ENCODE results near the gene EXTL1. TPM values are rescaled to one million over a fixed set of nuclear protein-coding genes. Genes with fewer than 3 reads are reported as not detected.

Gene EXTL1
- total RNA-seq, 2 donors from 2014 or later: 3.3 to 3.7 TPM

DNA sequence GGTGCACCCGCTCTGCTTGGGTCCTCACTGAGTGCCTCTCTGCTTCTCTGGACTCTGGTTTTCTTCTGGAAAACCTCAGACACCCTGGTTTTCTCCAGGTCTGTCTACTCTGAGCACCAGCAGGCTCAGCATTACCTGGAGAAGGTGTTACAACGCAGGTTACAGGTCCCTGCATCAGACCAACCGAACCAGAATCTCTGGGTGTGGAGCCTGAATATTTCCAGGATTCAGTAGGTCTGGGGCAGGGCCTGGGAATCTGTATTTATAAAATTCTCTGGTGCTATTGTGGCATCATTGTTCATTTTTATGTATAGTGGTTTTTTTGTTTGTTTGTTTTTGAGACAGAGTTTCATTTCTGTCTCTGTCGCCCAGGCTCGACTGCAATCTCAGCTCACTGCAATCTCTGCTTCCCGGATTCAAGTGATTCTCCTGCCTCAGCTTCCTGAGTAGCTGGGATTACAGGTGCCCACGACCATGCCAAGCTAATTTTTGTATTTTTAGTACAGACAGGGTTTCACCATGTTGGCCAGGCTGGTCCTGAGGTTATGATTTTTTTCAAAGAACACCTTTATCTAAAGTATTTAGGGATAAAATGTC, 25.8 kb downstream of the EXTL1 start:
- Mint-ChIP-seq H3K36me3 (ENCODE audit: low read depth) (no peaks in the 10 kb centered on the region), H3K27ac (no peak overlapping the region), H3K4me3 (no peak overlapping the region), H3K9me3 (no peaks in the 10 kb centered on the region), H3K27me3 (ENCODE audit: insufficient read depth) (peaks cover 80% of the 10 kb centered on the region), H3K4me1 (peaks cover 2% of the 10 kb centered on the region)
- Histone ChIP-seq H3K27me3 (ENCODE audit: control insufficient read depth, insufficient read depth, low read length, poor library complexity, severe bottlenecking) (peaks cover 80% of the 10 kb centered on the region), H3K27ac (ENCODE audit: low read depth, low read length) (no peak overlapping the region), H3K36me3 (ENCODE audit: control insufficient read depth, insufficient read depth, low read length) (no peaks in the 10 kb centered on the region), H3K4me1 (ENCODE audit: control insufficient read depth, insufficient read depth, low read length) (peaks cover 3% of the 10 kb centered on the region), H3K9me3 (ENCODE audit: control insufficient read depth, low read length) (no peaks in the 10 kb centered on the region), H3K4me3 (ENCODE audit: low read length) (no peak overlapping the region), H3K9ac (ENCODE audit: extremely low read depth, low read length, poor library complexity, severe bottlenecking) (no peak overlapping the region)
- whole genome bisulfite sequencing, 2 experiments (ENCODE audit: insufficient coverage in 1 of 2, insufficient read length in 1 of 2): 86 to 89% methylated on average over 7 of the region's 7 CpGs
- TF ChIP-seq, protein P1, sequence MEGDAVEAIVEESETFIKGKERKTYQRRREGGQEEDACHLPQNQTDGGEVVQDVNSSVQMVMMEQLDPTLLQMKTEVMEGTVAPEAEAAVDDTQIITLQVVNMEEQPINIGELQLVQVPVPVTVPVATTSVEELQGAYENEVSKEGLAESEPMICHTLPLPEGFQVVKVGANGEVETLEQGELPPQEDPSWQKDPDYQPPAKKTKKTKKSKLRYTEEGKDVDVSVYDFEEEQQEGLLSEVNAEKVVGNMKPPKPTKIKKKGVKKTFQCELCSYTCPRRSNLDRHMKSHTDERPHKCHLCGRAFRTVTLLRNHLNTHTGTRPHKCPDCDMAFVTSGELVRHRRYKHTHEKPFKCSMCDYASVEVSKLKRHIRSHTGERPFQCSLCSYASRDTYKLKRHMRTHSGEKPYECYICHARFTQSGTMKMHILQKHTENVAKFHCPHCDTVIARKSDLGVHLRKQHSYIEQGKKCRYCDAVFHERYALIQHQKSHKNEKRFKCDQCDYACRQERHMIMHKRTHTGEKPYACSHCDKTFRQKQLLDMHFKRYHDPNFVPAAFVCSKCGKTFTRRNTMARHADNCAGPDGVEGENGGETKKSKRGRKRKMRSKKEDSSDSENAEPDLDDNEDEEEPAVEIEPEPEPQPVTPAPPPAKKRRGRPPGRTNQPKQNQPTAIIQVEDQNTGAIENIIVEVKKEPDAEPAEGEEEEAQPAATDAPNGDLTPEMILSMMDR (conservative IDR thresholded peaks at IDR 0.05): no peak
- DNase-seq: no peak

DNA sequence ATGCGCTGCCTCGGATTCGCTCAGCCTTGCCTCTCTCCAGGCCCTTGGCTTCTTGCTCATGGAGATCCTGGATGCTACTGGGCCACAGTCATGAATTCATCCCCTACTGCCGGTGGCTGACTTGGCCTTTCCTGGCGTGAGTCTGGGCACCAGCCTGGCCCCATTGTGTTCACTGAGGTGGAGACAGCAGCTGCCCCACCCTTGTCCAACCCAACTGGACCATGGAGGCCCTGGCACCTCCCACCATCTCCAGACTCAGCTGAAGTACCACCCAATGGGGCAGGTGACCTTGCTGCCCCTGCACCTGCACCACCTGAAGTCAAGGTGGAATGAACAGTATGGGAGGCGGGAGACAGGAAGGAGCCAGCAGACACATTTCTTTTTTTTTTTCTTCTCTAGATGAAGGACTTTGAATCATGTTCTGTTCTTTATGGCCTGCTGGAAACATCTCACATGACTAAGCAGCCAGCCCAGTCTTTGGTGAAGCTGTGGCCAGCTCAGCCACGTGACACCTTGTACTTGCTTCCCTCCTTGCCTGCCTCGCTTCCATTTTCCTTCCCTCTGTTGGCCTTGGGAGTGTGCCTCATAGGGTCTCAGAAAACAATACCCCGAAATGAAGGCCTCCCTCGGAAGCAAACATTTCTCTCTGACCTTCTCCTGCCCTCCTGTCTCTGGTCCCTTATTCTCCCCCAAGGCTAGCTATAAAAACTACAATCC, 28.1 kb downstream of the EXTL1 start:
- Mint-ChIP-seq H3K27me3 (ENCODE audit: insufficient read depth) (peaks cover 65% of the 10 kb centered on the region), H3K9me3 (no peaks in the 10 kb centered on the region), H3K4me3 (no peak overlapping the region), H3K4me1 (peaks cover 5% of the 10 kb centered on the region), H3K36me3 (ENCODE audit: low read depth) (no peaks in the 10 kb centered on the region), H3K27ac (no peak overlapping the region)
- H3K9me3 ChIP-seq (ENCODE audit: control insufficient read depth, low read length): no peaks in the 10 kb centered on the region
- no peaks in the 10 kb centered on the region for H3K36me3 ChIP-seq (ENCODE audit: control insufficient read depth, insufficient read depth, low read length)
- no peak overlapping the region for H3K27ac ChIP-seq (ENCODE audit: low read depth, low read length)
- H3K27me3 ChIP-seq (ENCODE audit: control insufficient read depth, insufficient read depth, low read length, poor library complexity, severe bottlenecking): peaks cover 56% of the 10 kb centered on the region
- no peak for DNase-seq
- no peak overlapping the region for H3K9ac ChIP-seq (ENCODE audit: extremely low read depth, low read length, poor library complexity, severe bottlenecking)
- H3K4me3 ChIP-seq (ENCODE audit: low read length): no peak overlapping the region
- WGBS, 2 experiments (ENCODE audit: insufficient coverage in 1 of 2, insufficient read length in 1 of 2): 83 to 85% methylated on average over 9 to 10 of the region's 10 CpGs
- TF ChIP-seq, protein P1 (conservative IDR thresholded peaks at IDR 0.05): no peak
- H3K4me1 ChIP-seq (ENCODE audit: control insufficient read depth, insufficient read depth, low read length): peaks cover 3% of the 10 kb centered on the region

DNA sequence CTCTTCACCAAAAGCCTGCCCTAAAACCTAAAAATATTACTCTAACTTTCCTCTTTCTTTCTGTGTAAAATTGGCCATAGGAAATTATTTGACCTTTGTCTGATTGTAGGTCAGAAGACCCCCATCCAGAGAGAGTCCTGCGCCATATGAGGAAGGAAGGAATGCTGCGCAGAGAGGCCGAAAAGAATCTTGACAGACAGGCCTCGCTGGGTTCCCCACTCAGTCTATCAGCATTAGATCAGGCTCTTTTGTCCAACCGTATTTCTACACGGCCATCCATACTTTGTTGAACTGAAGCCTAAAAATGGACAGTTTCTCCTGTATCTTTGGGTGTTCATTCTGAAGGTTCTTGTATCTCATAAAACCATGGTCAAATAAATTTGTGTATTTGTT, 28.7 kb downstream of the EXTL1 start:
- 96 to 97% methylated on average over 6 of the region's 6 CpGs for WGBS, 2 experiments (ENCODE audit: insufficient coverage in 1 of 2, insufficient read length in 1 of 2)
- Histone ChIP-seq H3K4me3 (ENCODE audit: low read length) (no peak overlapping the region), H3K9ac (ENCODE audit: extremely low read depth, low read length, poor library complexity, severe bottlenecking) (no peak overlapping the region), H3K4me1 (ENCODE audit: control insufficient read depth, insufficient read depth, low read length) (peaks cover 3% of the 10 kb centered on the region), H3K27me3 (ENCODE audit: control insufficient read depth, insufficient read depth, low read length, poor library complexity, severe bottlenecking) (peaks cover 51% of the 10 kb centered on the region), H3K27ac (ENCODE audit: low read depth, low read length) (no peak overlapping the region), H3K36me3 (ENCODE audit: control insufficient read depth, insufficient read depth, low read length) (no peaks in the 10 kb centered on the region), H3K9me3 (ENCODE audit: control insufficient read depth, low read length) (no peaks in the 10 kb centered on the region)
- Mint-ChIP-seq H3K27me3 (ENCODE audit: insufficient read depth) (peaks cover 60% of the 10 kb centered on the region), H3K4me1 (peaks cover 3% of the 10 kb centered on the region), H3K9me3 (no peaks in the 10 kb centered on the region), H3K27ac (no peak overlapping the region), H3K36me3 (ENCODE audit: low read depth) (no peaks in the 10 kb centered on the region), H3K4me3 (no peak overlapping the region)
- DNase-seq: no peak
- TF ChIP-seq, protein P1 (conservative IDR thresholded peaks at IDR 0.05): no peak

All from endodermal cell (in vitro differentiated cells).